HCT116 (cell line): ENCODE results near the gene SCGB3A1. TPM values are rescaled to one million over a fixed set of nuclear protein-coding genes. Genes with fewer than 3 reads are reported as not detected.

ENCODE experiments used
- ATAC-seq: fragments of 200-7000 bp; cut with Tn5 transposase; 2 replicates; pipeline ENCODE4 v1.9.1; 2020; ENCODE audit warnings: mild to moderate bottlenecking, moderate library complexity
- BruUV-seq: library from RNA; stranded (reverse); fragments of 400-500 nt; replicated peaks from 2 replicates; lab custom pipeline; 2021; lab: Mats Ljungman, UMichigan
- CTCF ChIA-PET: fragments of 300-600 bp; sonication (Branson Sonifier 250); formaldehyde crosslinking; loops from one replicate; lab custom pipeline; 2021; ENCODE audit warnings: antibody characterized with exemption; lab: Charles Lee
- POLR2A ChIA-PET: fragments of 300-600, 350-600 bp; sonication (Branson Sonifier 250); formaldehyde crosslinking; loops from one replicate; lab custom pipeline; 2021; ENCODE audit warnings: antibody characterized with exemption; lab: Charles Lee
- RAD21 ChIA-PET, 2 experiments: fragments of 300-600 bp; sonication (Branson Sonifier 250); formaldehyde crosslinking; loops; one replicate each; lab custom pipeline; 2023; ENCODE audit warnings: low total read pairs in 2 of 2; ENCODE audit not compliant: uncharacterized antibody in 2 of 2, unreplicated experiment in 2 of 2, low non-redundant PET in 1 of 2; lab: Charles Lee
- DNase-seq: peaks from one replicate; pipeline ENCODE4 v3.0.0-alpha.2; 2010; ENCODE audit warnings: low read depth, low spot score
- H2AFZ ChIP-seq: fragments of 200-600 bp; shearing (Covaris generic), sonication (generic); 2 replicates; pipeline ENCODE4 v1.6.1; 2017; ENCODE audit warnings: low read depth, mixed run types, mixed read lengths, antibody characterized with exemption, low read length; ENCODE audit not compliant: poor library complexity, severe bottlenecking
- H3K27ac ChIP-seq: 2 replicates; pipeline ENCODE4 v1.5.1; 2012; ENCODE audit warnings: low read depth, low read length
- H3K27me3 ChIP-seq: fragments of 200-600 bp; sonication (generic); 2 replicates; pipeline ENCODE4 v1.6.1; 2016; ENCODE audit warnings: mixed run types, low read length, mixed read lengths; ENCODE audit not compliant: insufficient read depth
- H3K36me3 ChIP-seq, 2 experiments: fragments of 200-500 bp in 1 of 2; fragments of 200-600 bp in 1 of 2; sonication (Bioruptor generic) in 1 of 2; sonication (generic) in 1 of 2; 2 replicates each; pipeline versions ENCODE4 v1.5.1 to v1.6.1; 2014 to 2016; ENCODE audit warnings: low read length in 2 of 2, inconsistent platforms in 1 of 2, mixed read lengths in 1 of 2, mixed run types in 1 of 2; ENCODE audit not compliant: insufficient read depth in 2 of 2, control insufficient read depth in 1 of 2
- H3K4me1 ChIP-seq, 2 experiments: fragments of 200-600 bp in 1 of 2; sonication (generic) in 1 of 2; 2 replicates each; pipeline versions ENCODE4 v1.5.1 to v1.6.1; 2012 to 2017; ENCODE audit warnings: low read length in 2 of 2, inconsistent platforms in 1 of 2, mild to moderate bottlenecking in 1 of 2, mixed read lengths in 1 of 2, mixed run types in 1 of 2, moderate library complexity in 1 of 2; ENCODE audit not compliant: insufficient read depth in 2 of 2, control insufficient read depth in 1 of 2
- H3K4me2 ChIP-seq: fragments of 200-600 bp; sonication (generic); 2 replicates; pipeline ENCODE4 v1.6.1; 2017; ENCODE audit warnings: mixed run types, low read length, mixed read lengths
- H3K4me3 ChIP-seq, 2 experiments: fragments of 200-600 bp in 1 of 2; sonication (generic) in 1 of 2; replicated peaks in 1 of 2; 2 replicates each; pipeline ENCODE4 v1.5.1; 2011 to 2016; ENCODE audit warnings: low read length in 2 of 2, control low read depth in 1 of 2, low read depth in 1 of 2, mild to moderate bottlenecking in 1 of 2, mixed read lengths in 1 of 2, mixed run types in 1 of 2
- H3K79me2 ChIP-seq: fragments of 200-600 bp; sonication (generic); 2 replicates; pipeline ENCODE4 v1.6.1; 2017; ENCODE audit warnings: mild to moderate bottlenecking, mixed run types, low read length, moderate library complexity, mixed read lengths; ENCODE audit not compliant: insufficient read depth
- H3K9ac ChIP-seq: fragments of 200-600 bp; sonication (generic); 2 replicates; pipeline ENCODE4 v1.6.1; 2016; ENCODE audit warnings: low read length, mixed read lengths
- H3K9me2 ChIP-seq: fragments of 200-600 bp; sonication (generic), shearing (Covaris generic); 2 replicates; pipeline ENCODE4 v1.6.1; 2017; ENCODE audit warnings: mixed run types, mild to moderate bottlenecking, moderate library complexity; ENCODE audit not compliant: insufficient read depth
- H3K9me3 ChIP-seq, 2 experiments: fragments of 200-500 bp in 1 of 2; fragments of 200-600 bp in 1 of 2; sonication (Bioruptor generic) in 1 of 2; sonication (generic) in 1 of 2; 2 replicates each; pipeline ENCODE4 v1.6.1; 2014 to 2017; ENCODE audit warnings: low read length in 2 of 2, mixed read lengths in 2 of 2, inconsistent platforms in 1 of 2, low read depth in 1 of 2, mild to moderate bottlenecking in 1 of 2, mixed run types in 1 of 2, moderate library complexity in 1 of 2; ENCODE audit not compliant: control insufficient read depth in 1 of 2, insufficient read depth in 1 of 2
- H4K20me1 ChIP-seq: fragments of 200-600 bp; sonication (generic), shearing (Covaris generic); 2 replicates; pipeline ENCODE4 v1.6.1; 2017; ENCODE audit warnings: mixed run types, mild to moderate bottlenecking, moderate library complexity; ENCODE audit not compliant: insufficient read depth
- ATF3 ChIP-seq: IDR thresholded peaks from 2 replicates; pipeline ENCODE4 v1.6.1; 2012
- CBX3 ChIP-seq: IDR thresholded peaks from 2 replicates; pipeline ENCODE4 v1.6.1; 2012; ENCODE audit warnings: low read depth
- CEBPB ChIP-seq: IDR thresholded peaks from 2 replicates; pipeline ENCODE4 v1.6.1; 2012; ENCODE audit warnings: low read depth
- CTCF ChIP-seq, 3 experiments: fragments of 200-600 bp in 1 of 3; sonication (generic) in 1 of 3; IDR thresholded peaks in 2 of 3; conservative IDR thresholded peaks in 1 of 3; 2 replicates each; pipeline ENCODE4 v1.5.1; 2012 to 2017; ENCODE audit warnings: low read depth in 2 of 3, low read length in 2 of 3, antibody characterized with exemption in 1 of 3, borderline replicate concordance in 1 of 3, control low read depth in 1 of 3, mild to moderate bottlenecking in 1 of 3, mixed read lengths in 1 of 3, mixed run types in 1 of 3, moderate library complexity in 1 of 3; ENCODE audit not compliant: insufficient read depth in 1 of 3
- EGR1 ChIP-seq: IDR thresholded peaks from 2 replicates; pipeline ENCODE4 v1.6.1; 2012; ENCODE audit warnings: low read depth
- MAX ChIP-seq: IDR thresholded peaks from 2 replicates; pipeline ENCODE4 v1.6.1; 2012
- POLR2AphosphoS5 ChIP-seq: IDR thresholded peaks from 2 replicates; pipeline ENCODE4 v1.6.1; 2011; ENCODE audit warnings: mild to moderate bottlenecking, low read depth, low read length, moderate library complexity
- RAD21 ChIP-seq: IDR thresholded peaks from 2 replicates; pipeline ENCODE4 v1.6.1; 2012; ENCODE audit warnings: low read depth, mild to moderate bottlenecking
- REST ChIP-seq: IDR thresholded peaks from 2 replicates; pipeline ENCODE4 v1.6.1; 2012; ENCODE audit warnings: low read depth
- SIN3A ChIP-seq: IDR thresholded peaks from 2 replicates; pipeline ENCODE4 v1.6.1; 2012; ENCODE audit warnings: low read depth
- SP1 ChIP-seq: IDR thresholded peaks from 2 replicates; pipeline ENCODE4 v1.6.1; 2012; ENCODE audit warnings: low read depth
- TCF7L2 ChIP-seq: IDR thresholded peaks from 2 replicates; pipeline ENCODE4 v1.7.0; 2011; ENCODE audit warnings: borderline replicate concordance, inconsistent platforms; ENCODE audit not compliant: insufficient read depth, insufficient read length; ENCODE audit errors: extremely low read depth
- YY1 ChIP-seq: IDR thresholded peaks from 2 replicates; pipeline ENCODE4 v1.6.1; 2011; ENCODE audit warnings: low read length, low read depth, moderate library complexity, mild to moderate bottlenecking; ENCODE audit not compliant: insufficient replicate concordance; ENCODE audit errors: extremely low read depth
- intact Hi-C: fragments of 100-400 bp; cut with micrococcal nuclease; formaldehyde crosslinking; loops from 2 replicates; pipeline ENCODE4 v1.10.0; 2022
- total RNA-seq: library from RNA; stranded (reverse); gene quantifications from one replicate; pipeline ENCODE4 v1.2.1, GENCODE V29; 2021; ENCODE audit not compliant: unreplicated experiment

Gene SCGB3A1
- total RNA-seq, 1 experiment from 2014 or later, result not detected

- TF ChIP-seq REST (no peak), MAX (no peak), SP1 (no peak), CEBPB (no peak), TCF7L2 (no peak)
- TF ChIP-seq, all 23 proteins: peak for 0
Observed at GRCh38 chr5:180602481-180603075, 11.3 kb upstream of the SCGB3A1 start (continued).

- Histone ChIP-seq H3K9me3 (no peaks in the 10 kb centered on the region), H3K27me3 (no peaks in the 10 kb centered on the region), H4K20me1 (no peaks in the 10 kb centered on the region), H3K27ac (no peak overlapping the region), H3K9me2 (no peaks in the 10 kb centered on the region), H3K4me2 (no peak overlapping the region), H3K9ac (no peak overlapping the region), H2AFZ (no peak overlapping the region), H3K36me3 (no peaks in the 10 kb centered on the region), H3K4me3 (no peak overlapping the region), H3K79me2 (no peaks in the 10 kb centered on the region), H3K4me1 (0 out of 4 replicates have a peak, but pooled peaks cover 0 to 3% of the 10 kb centered on the region in 2 experiments)
- ChIA-PET RAD21 (no interaction called here), POLR2A (no interaction called here), CTCF (no interaction called here)
- BruUV-seq, result no TSS peak
- TF ChIP-seq CTCF (IDR thresholded peaks at IDR 0.05 in 2 of 3, conservative IDR thresholded peaks at IDR 0.05 in 1 of 3; ENCODE audit: borderline replicate concordance in 1 of 3, insufficient read depth in 1 of 3, low read depth in 2 of 3, low read length in 2 of 3) (no peak), SIN3A (no peak), ATF3 (no peak), EGR1 (no peak), RAD21 (no peak), TCF7L2 (no peak), POLR2AphosphoS5 (no peak), YY1 (no peak), CBX3 (no peak)
- intact Hi-C loops, result no loop called here
- no peak for ATAC-seq
- no peak for DNase-seq
Observed at GRCh38 chr5:180601591-180602480, 10.5 kb upstream of the SCGB3A1 start.
